GM21737 (cell line): ENCODE results near the gene MAN1C1.

Experiments
- ATAC-seq: cut with Tn5 transposase; IDR thresholded peaks from one replicate; pipeline ENCODE4 v1.9.1; 2021; ENCODE audit warnings: mild to moderate bottlenecking, moderate library complexity; ENCODE audit not compliant: unreplicated experiment

The MAN1C1 gene

DNA sequence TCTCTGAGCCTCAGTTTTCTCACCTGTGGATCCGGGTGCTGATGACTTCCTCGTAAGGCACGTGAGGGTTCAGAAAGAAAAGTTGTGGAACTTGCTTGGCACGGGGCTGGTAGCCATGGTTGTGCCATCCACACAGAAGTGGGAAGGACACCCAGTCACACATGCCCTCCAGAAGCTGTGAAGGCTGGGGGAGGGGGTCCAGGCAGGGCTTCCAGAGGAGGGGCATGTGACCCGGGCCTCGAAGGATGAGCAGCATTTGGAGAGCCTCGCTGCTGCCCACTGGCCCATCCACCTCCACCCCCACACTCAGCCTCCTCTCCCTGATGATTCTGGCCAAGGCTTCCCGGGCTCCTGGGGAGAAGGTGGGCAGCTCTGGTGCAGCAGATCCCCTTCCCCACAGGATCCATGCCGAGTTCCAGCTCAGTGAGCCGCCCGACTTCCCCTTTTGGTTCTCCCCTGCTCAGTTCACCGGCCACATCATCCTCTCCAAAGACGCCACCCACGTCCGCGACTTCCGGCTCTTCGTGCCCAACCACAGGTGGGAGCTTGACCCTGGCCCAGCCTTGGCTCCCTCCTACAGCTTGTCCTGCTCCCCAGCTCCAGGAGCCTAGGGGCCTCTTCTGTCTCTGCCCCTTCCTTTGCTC, 192.8 kb downstream of the MAN1C1 start:
- no peak for ATAC-seq

DNA sequence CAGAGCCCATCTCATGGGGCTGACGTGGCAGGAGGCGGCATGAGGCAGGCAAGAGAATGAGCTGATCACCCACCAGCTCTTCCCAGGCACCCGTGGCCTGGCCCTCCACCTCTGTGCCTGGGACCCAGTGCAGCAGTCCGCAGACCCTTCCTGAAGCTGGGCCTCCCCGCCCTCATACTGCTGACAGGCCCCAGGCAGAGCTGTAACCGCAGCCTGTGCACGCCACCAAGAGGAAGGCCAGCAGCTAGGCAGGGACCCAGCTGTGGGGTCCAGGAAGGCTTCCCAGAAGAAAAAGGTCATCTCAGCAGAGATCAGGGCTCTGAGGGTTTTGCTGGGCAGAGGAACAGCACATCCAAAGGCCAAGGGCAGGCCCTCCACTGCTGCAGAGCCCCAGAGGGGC, 193.3 kb downstream of the MAN1C1 start:
- ATAC-seq: no peak

DNA sequence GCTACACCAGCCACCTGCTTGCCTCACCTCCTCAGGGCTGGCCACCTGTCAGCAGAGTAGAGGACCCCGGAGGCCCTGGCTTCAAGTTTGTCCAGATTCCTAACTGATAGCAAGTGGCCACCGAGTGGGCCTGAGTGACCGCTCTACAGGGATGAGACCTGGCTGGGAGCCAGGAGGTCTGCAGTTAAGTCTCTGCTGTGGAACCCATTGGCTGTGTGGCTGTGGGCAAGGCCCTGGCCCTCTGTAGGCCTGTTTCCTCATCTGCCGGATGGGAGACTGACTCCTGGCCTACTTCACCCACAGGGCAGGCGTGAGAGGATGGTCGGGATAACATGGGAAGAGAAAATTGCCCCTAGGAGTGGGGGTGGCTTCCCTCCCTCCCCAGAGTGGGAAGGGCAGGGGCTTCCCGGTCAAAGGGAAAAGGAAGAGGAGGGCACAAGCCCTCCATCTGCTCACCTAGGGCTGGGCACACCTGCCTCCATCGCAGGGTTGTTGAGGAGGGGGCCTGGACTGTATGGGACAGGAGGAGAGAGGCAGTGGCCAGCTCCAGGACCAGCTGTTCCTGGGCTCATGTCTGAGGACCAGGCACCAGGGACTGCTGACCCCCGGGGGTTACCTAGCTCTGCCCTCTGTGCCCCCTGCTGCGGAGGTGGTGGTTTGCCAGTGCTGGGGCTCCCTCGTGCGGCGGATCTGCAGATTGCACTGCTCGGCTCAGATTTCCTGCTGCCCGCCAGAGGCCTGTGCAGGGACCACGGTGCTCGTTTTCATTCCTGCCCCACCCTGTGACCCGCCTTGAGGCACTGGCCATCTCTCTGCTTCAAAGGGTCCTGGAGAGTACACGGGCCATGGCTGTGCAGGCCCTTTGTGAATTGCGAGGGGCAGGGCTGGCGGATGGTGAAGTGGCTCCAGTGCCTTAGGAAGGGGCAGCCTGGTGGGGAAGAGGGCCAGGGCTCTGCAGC, 194.0 kb downstream of the MAN1C1 start:
- no peak for ATAC-seq

DNA sequence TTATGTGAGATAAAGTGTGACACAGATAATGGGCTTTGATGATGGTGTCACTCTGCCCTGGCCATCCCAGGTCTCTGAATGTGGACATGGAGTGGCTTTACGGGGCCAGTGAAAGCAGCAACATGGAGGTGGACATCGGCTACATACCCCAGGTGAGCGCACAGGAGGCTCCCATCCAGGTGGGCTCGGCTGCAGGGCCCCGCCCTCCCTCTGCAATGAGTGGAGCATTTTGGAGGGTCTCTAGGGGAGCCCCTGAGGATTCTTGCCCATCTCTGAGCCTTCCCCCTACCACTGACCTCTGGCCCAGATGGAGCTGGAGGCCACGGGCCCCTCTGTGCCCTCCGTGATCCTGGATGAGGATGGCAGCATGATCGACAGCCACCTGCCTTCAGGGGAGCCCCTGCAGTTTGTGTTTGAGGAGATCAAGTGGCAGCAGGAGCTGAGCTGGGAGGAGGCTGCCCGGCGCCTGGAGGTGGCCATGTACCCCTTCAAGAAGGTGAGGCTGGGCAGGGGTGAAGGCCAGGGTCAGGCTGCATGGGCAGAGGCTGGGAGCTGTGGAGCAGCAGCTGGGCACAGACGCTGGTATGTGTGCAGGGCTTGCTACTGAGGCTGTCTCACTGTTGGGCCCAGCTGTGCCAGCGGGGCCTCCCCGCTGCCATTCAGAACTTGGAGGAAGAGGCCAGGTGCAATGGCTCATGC, 194.9 kb downstream of the MAN1C1 start:
- ATAC-seq: no peak

DNA sequence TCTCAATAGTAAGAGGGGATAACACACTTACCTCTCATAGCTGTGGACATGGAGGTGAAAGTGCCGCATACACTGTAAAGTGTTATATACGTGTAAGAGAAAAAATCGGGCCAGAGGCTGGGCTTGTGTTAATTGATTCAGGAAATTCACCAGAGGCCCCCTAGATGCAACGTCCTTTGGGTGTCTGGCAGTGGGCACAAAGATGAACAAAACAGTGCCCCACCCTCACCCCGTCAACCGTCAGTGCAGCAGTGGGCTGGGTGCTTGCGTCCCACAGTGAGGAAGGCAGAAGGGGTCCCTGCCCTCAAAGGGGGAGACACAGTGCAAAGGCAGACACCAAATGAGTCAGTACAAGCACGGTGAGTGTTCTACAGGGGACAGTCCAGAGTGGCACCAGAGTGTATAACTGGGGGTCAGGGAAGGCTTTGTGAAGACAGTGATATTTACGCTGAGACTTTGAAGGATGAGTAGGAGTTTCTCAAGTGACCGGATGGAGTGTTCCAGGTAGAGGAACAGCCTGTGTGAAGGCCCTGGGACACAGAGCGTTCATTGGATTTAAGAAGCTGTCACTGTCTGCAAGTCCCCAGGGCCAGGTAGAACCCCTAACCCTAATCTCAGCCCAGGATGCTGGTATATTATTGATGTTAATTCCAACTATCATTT, 196.6 kb downstream of the MAN1C1 start:
- ATAC-seq: no peak

DNA sequence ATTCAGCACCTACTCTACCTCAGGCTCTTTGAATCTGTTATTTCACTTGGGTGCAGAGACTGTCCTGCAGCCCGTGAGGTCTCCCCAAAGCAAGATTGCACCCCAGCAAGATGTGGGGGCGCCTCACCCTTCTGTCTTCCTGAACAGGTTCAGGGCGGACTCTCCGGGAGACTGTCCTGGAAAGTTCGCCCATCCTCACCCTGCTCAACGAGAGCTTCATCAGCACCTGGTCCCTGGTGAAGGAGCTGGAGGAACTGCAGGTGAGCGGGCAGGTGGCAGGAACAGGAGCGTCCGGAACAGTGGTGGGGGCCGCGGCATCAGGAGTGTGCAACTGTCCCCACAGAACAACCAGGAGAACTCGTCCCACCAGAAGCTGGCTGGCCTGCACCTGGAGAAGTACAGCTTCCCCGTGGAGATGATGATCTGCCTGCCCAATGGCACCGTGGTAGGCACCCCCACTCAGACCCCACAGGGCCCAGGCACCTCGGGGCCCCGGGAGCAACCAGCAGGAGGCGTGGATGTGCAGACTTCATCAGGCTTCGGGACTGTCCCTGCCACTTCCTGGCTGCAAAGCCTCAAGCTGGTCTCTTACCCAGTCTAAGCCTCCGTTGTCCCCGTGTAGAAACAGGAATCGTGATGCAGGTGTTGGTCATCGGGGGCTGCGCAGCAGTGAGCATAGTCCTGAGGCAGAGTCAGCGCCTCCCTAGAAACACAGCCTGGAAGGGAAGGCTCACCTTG, 197.3 kb downstream of the MAN1C1 start:
- ATAC-seq: no peak

DNA sequence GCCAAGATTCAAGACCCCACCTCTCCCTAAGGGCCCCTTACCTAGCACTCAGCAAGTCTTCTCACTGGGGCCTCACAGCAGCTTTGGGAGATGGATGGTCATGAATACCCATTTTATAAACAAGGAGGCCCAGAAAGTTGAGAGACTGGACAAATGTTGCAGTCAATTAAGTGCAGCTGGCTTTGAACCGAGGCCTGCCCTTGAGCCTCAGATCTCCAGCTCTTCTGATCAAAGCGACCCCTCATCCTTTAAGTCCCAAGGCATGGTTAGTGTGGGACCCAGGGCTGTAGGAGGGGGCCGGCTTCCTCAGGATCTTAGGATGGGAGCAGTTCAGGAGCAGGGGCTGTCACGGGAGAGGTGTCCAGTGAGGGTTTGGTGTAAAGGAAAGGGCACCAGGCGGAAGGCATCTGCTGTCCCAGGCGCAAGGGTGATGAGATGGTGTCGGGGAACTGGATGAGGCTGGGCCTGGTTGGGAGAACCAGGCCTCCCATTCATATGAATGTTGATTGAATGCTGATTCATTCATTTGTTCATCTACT, 198.0 kb downstream of the MAN1C1 start:
- ATAC-seq: no peak

DNA sequence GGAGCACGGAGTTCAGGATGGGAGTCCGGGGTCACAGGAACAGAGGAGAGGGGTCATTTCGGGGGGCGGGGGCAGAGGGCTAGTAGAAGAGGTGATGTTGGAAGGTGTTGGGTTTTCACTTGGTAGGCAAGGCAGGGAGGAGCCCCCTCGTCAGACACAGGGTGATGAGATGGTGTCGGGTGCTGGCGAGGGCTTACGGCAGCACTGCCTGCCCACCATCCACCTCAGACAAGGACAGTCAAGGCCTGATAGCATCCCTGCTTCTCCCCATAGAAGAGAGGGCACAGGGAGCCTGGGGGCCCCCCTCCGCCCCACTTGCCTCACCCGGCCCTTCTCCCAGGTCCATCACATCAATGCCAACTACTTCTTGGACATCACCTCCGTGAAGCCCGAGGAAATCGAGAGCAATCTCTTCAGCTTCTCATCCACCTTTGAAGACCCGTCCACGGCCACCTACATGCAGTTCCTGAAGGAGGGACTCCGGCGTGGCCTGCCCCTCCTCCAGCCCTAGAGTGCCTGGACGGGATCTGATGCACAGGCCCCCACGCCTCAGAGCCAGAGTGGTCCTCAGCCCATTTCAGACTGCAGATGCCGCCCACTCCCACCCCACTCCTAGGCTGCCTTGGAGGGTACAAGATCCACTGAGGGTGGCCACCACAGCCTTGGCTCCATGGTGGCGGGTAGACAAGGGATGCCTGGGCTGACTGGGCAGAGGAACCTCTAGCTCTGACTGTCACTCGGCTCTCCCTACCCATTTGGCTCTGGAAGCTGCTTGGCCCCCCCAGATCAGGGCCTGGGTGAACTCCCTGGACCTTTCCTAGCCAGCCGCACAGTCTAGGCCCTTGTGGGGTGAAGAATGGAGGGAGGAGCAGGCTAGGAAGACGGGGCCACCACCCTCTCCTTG, 198.9 kb downstream of the MAN1C1 start:
- no peak for ATAC-seq

DNA sequence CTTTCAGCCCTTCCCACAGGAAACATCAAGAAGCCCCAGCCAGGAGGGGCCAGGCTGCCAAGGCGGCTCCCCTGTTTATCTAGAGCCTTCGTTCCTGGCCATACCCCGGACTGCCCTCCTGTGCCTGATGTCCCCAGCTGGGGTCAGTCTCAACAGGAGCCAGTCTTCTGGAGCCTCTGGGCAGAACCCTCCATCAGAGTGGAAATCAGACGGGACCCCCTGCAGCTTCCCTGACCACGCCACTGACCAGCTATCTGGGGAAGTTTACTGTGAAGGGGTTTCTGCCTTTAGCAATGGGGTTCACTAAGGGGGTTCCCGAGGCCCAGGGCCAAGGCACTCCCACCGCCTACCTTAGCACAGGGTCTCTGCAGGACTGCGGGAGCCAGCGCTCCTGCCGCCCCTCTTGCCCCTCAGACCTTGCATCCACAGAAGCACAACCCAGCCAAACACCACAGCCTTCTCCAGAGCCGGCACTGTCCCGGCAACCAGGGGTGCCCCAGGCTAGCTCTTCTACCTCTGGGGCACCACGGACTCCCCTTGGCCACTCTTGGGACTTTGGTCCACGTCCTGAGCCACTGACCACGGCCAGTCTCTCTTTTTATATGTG, 199.6 kb downstream of the MAN1C1 start:
- no peak for ATAC-seq

DNA sequence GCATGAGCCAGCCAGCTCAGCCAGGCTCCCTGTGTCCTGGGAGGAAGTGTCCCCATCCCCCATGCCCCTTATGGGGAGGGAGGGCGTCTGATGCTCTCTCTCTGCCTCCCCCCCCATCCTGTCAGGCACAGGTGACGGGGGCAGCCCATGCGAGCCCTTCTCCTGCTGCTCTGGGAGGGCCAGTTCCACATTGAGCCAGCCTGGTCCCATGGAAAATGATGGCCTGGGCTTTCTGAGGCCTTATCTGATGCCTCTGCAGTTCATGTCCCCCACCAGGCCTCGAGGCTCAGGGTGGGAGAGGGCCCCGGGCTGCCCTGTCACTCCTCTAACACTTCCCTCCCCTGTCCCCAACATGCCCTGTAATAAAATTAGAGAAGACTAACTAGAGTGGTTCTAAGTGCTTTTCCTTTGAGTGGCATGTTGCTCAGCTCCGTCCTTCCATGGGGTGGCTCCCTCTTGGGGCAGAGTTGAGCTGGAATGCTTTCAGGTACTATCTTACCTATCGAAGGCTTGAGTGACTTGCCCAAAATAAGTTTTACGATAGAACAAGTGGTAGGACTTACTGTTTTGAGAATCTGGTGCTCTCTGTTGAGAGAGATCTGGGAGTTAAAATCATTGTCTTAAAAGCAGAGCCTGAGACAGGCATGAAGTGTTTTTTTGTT, 201.4 kb downstream of the MAN1C1 start:
- ATAC-seq: no peak

DNA sequence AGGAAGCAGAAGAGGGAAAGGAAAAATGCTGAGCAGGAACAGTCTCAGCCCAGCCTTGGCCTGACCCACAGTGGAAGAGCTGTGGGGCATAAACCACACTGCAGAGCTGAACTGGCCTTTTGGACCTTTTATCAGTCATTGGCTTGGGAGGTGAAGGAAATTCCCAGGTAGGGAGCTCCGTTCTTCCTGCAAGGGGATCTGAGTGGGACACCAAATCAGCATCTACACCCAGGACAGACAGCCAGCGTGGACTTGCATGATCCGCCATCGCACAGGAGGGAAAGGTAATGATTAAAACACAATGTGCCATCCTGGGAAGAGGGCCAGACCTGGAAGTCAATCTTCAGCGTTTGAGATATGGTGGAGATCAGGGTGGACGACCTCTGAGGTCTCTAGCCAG, 202.0 kb downstream of the MAN1C1 start:
- ATAC-seq: no peak

DNA sequence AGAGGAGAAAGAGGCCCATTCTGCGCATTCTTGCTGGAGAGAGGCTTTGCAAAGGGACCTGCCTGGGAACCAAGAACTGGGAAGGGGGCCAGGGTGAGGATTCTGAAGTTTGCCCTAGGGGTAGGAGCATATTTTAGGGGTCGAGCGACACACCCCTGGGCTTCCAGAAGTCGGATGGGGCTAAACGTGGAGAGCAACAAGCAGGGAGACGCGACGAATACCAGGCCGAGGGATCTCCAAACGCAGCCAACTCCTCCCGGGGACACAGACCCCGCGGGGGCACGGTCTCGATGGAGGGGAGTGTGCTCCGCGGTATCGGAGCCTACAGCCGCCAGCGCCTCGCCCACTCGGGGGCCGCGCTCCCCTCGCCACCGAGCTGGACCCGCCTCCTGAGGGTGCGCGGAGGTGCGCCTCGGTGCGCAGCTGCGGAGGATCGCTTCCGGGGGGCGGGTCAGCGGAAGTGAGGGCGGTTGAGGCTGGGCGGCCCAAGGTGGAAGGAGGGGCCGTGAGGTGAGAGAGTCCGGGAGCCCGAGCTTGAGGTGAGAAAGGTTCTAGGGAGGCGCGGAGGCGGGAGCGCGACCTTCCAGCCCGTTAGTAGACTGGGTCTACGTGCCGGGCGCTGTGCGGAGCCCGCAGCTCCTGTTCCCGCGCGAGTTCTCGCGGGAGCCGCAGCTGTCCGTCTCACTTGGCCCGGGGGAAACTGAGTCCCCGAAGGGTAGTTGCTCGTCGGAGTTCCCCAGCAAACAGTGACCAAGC, 203.1 kb downstream of the MAN1C1 start, which contains the start of gene MTFR1L:
MTFR1L (plus strand) TSS at position 464 of the 756 bp plus-strand sequence. CDS start 3,151 bp downstream, outside the sequence.
- peak; percentile 79 for ATAC-seq

DNA sequence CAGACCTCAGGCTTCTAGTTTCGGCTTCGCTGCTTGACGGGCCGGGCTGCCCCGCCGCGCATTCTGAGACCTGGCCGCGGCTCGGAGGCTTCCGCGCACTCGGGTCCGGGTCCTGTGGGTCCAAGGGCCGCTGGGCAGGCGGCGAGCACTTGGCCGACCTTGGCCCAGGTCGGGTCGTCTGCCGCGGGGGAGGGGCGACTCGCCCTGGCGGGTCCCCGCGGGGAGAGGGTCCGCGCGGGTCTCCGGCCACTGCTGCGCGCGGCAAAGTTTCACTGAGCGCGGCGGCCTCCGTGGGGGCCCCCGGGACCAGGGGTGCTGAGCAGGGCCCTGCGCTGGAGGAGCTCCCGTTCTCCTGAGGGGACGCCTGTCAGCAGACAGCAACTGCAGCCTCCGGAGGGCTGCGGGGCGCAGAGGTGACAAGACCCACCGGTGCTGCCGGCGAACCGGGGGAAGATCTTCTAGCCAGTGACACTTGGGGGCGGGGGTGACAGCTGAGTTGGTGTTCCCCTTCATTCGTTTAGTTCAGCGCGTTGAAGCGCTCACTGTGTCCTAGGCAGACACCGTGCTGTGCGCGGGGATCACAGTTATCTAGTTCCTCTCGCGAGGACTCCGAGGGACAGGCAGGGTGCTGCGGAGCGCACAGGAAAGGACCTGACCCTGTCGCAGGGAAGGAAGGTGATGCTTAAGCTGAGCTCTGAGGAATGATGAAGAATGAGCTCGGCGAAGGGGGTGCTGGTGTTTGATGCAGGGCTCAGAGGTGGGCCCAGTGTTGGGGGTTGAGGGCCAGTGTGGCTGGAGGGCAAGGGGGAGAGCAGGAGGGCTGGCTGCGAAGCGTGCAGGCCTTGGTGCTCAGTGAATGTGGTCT, 203.9 kb downstream of the MAN1C1 start:
- peak; percentile 41 for ATAC-seq

DNA sequence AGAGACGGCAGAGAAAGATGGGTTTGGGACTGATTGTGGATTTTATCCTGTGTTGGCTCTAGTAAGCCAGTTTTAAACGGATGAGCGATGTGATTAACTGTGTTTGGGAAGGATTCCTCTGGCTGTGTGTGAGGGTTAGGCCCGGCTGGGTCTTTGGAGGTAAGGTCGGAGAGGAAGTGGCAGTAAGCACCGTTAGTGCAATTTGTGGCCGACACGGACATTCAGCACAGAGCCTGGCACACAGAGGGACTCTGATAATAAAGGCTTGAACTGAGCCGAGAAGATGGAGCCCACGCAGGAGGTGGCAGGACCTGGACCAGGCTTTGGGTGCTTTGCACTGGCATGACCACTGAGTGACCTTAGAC, 204.5 kb downstream of the MAN1C1 start:
- no peak for ATAC-seq

DNA sequence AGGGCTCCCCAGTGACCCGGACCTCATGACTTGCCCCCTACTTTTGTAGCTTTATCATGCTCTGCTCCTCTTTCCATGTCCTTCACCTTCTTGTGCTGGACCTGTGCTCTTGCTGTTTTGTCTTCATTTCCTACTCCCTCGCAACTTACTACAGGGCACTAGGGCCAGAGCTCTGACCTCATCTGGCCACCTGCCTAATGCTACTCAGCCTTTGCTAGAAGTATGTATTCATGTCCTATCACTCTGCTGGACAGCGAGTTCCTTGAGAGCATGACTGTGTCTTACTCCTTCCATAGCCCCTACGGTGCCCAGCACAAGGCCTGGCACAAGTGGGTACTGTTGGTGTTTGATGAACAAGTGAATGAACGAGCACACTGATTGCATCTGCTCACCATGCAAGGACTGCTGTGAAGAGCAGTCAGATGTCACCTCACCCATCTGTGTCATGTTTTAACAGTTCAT, 205.1 kb downstream of the MAN1C1 start:
- no peak for ATAC-seq

DNA sequence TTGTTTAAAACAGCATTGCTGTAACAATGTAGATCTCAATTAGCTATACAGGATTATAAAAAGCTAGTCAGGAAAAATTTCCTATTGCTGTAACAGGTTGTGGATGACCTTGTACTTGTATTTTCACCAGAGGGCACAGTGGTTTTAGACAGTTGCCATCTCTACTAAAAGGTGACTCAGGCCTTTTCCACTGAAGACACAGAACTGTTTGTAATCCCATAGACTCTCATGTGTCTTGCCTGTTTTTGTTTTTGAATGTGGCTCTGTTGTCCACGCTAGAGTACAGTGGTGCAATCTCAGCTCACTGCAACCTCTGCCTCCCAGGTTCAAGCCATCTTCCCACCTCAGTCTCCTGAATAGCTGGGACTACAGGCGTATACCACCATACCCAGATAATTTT, 209.0 kb downstream of the MAN1C1 start:
- no peak for ATAC-seq
